Stomach (tissue), 9 donors: ENCODE results near the gene DEF6. TPM values are rescaled to one million over a fixed set of nuclear protein-coding genes. Genes with fewer than 3 reads are reported as not detected.

ENCODE experiments used
- DNase-seq, 2 donors: peaks; one replicate each; pipeline versions ENCODE4 v3.0.0 to v3.0.0-alpha.2; 2013 to 2019
- H3K27ac ChIP-seq, 5 donors: fragments of 200-600 bp in 4 of 5; sonication (generic) in 4 of 5; one replicate each; pipeline ENCODE4 v1.5.1; 2013 to 2019; ENCODE audit warnings: mild to moderate bottlenecking in 1 of 5, moderate library complexity in 1 of 5
- H3K27me3 ChIP-seq, 3 donors: fragments of 200-600 bp; sonication (generic); one replicate each; pipeline ENCODE4 v1.5.1; 2017 to 2019; ENCODE audit warnings: mixed run types in 1 of 3
- H3K36me3 ChIP-seq, 4 donors: fragments of 200-600 bp; sonication (generic); 1 replicate in 3 of 4; 2 replicates in 1 of 4; pipeline ENCODE4 v1.5.1; 2016 to 2019
- H3K4me1 ChIP-seq, 4 donors: fragments of 200-600 bp; sonication (generic); one replicate each; pipeline ENCODE4 v1.5.1; 2016 to 2019
- H3K4me3 ChIP-seq, 4 donors: fragments of 200-600 bp; sonication (generic) in 3 of 4; one replicate each; pipeline ENCODE4 v1.5.1; 2016 to 2019; ENCODE audit warnings: mild to moderate bottlenecking in 1 of 4
- H3K9me3 ChIP-seq, 4 donors: fragments of 200-600 bp; sonication (generic); one replicate each; pipeline ENCODE4 v1.5.1; 2016 to 2019
- CTCF ChIP-seq, 7 experiments: fragments of 450-650 bp in 4 of 7; fragments of 200-600 bp in 3 of 7; sonication (generic) in 3 of 7; IDR thresholded peaks; one replicate each; pipeline ENCODE4 v1.5.1; 2016 to 2019; ENCODE audit warnings: antibody characterized with exemption in 7 of 7, control low read depth in 2 of 7, mild to moderate bottlenecking in 1 of 7
- EP300 ChIP-seq: sonication (generic); formaldehyde crosslinking; IDR thresholded peaks from one replicate; pipeline ENCODE4 v1.6.1; 2017; ENCODE audit warnings: antibody characterized with exemption
- POLR2A ChIP-seq, 4 donors: fragments of 450-650 bp; IDR thresholded peaks; one replicate each; pipeline ENCODE4 v1.6.1; 2016; ENCODE audit warnings: antibody characterized with exemption in 4 of 4, control low read depth in 2 of 4, mild to moderate bottlenecking in 1 of 4, moderate library complexity in 1 of 4
- POLR2AphosphoS5 ChIP-seq, 3 donors: sonication (generic); formaldehyde crosslinking; IDR thresholded peaks; one replicate each; pipeline ENCODE4 v1.6.1; 2016; ENCODE audit warnings: antibody characterized with exemption in 3 of 3
- WGBS, 5 donors: extraction: QIAGEN DNeasy Blood & Tissue Kit in 3 of 5; methylation state at CpG; one replicate each; pipeline versions ENCODE4 v1.1.5 to v1.1.7; 2013 to 2018; 5-methylcytosine and 5-hydroxymethylcytosine counted together
- intact Hi-C: fragments of 100-400 bp; cut with DNase I; formaldehyde crosslinking; loops from one replicate; pipeline ENCODE4 v1.15.1; 2023; ENCODE audit warnings: low total_unique reads
- polyA plus RNA-seq, 3 donors: library from polyadenylated mRNA; stranded (reverse); fragments of 200-250 nt; gene quantifications; one replicate each; pipeline ENCODE4 v1.2.3, GENCODE V29; 2013
- total RNA-seq, 5 donors: library from RNA; depleted of rRNA; stranded (reverse); fragments of >200 nt; gene quantifications; one replicate each; pipeline versions ENCODE4 v1.1.0 to v1.2.3, GENCODE V29; 2014 to 2016
- donor health status: healthy with polysubstance abuse.
- donor health status: Bipolar disorder and iron deficiency.
- donor health status: healthy.

The DEF6 gene
- total and polyA plus RNA-seq, 8 donors = 4.9 to 35.3 (median 16.5) TPM

DNA sequence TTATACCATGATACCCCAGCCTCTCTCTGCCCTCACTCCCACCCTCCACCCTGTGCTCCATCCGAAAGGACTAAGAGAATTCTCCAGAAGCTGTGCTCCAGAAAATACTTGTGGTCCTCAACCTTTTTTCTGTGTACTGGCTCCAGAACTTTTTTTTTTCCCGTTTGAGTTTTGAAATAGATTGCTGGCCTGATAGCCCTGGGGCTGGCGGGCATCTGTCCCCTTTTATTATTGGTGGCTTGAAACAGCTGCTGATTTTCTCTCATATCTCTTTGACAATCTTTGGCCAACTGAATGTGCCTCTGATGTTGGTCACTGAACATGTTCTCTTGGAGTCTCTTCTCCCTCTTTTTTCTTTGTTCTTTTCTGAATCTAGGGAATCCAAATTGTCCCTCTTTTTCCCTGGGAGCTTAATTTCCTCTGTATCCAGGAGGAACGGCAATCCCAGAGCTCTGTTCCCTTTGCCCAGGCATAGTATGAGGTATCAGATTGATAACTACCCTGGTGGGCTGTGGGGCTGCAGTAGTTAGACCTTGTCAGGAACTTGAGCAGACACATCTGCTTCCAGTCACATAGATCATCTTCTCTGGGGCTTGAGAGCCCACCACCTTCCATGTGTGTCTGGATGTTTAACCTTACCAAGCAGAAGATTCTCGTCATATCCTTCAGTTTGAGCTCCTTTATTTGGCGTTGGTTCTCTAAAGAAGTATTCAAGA is 46.4 kb downstream of the DEF6 start:
- H3K9me3 ChIP-seq = no peaks in the 10 kb centered on the region
- H3K27me3 ChIP-seq = no peaks in the 10 kb centered on the region
- peak overlapping the region; percentile 71 to 91 (median 81) for H3K4me3 ChIP-seq
- TF ChIP-seq EP300 (no peak), CTCF (IDR thresholded peaks at IDR 0.05) (no peak), POLR2A (IDR thresholded peaks at IDR 0.05) (no peak), POLR2AphosphoS5 (IDR thresholded peaks at IDR 0.05) (no peak)
- WGBS, 5 donors = 65 to 68% (median 66%) methylated on average over 6 of the region's 6 CpGs
- peak overlapping the region; percentile 23 to 98 (median 93) for H3K27ac ChIP-seq
- H3K36me3 ChIP-seq = peaks cover 7 to 39% (median 31%) of the 10 kb centered on the region in 4 donors
- intact Hi-C loops = loop anchor here (5.0 kb wide), 1 partner anchor 108 kb away; the partner anchor contains the start of gene FANCE
- no peak for DNase-seq
- H3K4me1 ChIP-seq = peaks cover 8 to 52% (median 36%) of the 10 kb centered on the region in 4 donors

DNA sequence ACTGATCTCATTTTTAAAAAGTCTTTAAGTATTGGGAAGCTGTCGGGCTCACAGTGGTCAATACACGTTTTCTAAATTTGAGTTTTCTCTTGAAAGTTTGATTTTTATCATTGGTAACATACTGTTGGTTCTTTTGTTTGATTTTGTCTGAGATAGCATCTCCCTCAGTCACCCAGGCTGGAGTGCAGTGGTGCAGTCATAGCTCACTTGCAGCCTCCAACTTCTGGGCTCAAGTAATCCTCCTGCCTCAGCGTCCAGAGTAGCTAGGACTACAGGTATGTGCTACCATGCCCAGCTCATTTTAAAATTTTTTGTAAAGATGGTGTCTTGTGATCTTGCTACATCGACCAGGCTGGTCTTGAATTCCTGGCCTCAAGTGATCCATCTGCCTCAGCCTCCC is 53.8 kb downstream of the DEF6 start:
- Histone ChIP-seq H3K4me3 (no peak overlapping the region), H3K36me3 (peaks cover 27 to 91% (median 80%) of the 10 kb centered on the region in 4 donors), H3K9me3 (no peaks in the 10 kb centered on the region), H3K27ac (no peak overlapping the region), H3K27me3 (no peaks in the 10 kb centered on the region), H3K4me1 (peaks cover 0 to 21% (median 4%) of the 10 kb centered on the region in 4 donors)
- WGBS, 5 donors = 91 to 95% (median 94%) methylated on average over 4 of the region's 4 CpGs
- TF ChIP-seq CTCF (IDR thresholded peaks at IDR 0.05) = no peak
- no peak for TF ChIP-seq POLR2AphosphoS5 (IDR thresholded peaks at IDR 0.05)
- TF ChIP-seq POLR2A (IDR thresholded peaks at IDR 0.05) = no peak
- no peak for TF ChIP-seq EP300
- DNase-seq = no peak
- intact Hi-C loops = no loop called here

GRCh38 chr6:35352735-35353134 is 55.1 kb downstream of the DEF6 start:
- no peak overlapping the region for H3K4me3 ChIP-seq
- WGBS, 5 donors = 93 to 100% (median 100%) methylated on average over 2 of the region's 2 CpGs
- intact Hi-C loops = no loop called here
- TF ChIP-seq POLR2AphosphoS5 (IDR thresholded peaks at IDR 0.05) (no peak), EP300 (no peak), CTCF (IDR thresholded peaks at IDR 0.05) (no peak), POLR2A (IDR thresholded peaks at IDR 0.05) (no peak)
- no peaks in the 10 kb centered on the region for H3K27me3 ChIP-seq
- no peak for DNase-seq
- peaks cover 3 to 28% (median 4%) of the 10 kb centered on the region in 4 donors for H3K4me1 ChIP-seq
- no peaks in the 10 kb centered on the region for H3K9me3 ChIP-seq
- peaks cover 27 to 87% (median 75%) of the 10 kb centered on the region in 4 donors for H3K36me3 ChIP-seq
- H3K27ac ChIP-seq = no peak overlapping the region

DNA sequence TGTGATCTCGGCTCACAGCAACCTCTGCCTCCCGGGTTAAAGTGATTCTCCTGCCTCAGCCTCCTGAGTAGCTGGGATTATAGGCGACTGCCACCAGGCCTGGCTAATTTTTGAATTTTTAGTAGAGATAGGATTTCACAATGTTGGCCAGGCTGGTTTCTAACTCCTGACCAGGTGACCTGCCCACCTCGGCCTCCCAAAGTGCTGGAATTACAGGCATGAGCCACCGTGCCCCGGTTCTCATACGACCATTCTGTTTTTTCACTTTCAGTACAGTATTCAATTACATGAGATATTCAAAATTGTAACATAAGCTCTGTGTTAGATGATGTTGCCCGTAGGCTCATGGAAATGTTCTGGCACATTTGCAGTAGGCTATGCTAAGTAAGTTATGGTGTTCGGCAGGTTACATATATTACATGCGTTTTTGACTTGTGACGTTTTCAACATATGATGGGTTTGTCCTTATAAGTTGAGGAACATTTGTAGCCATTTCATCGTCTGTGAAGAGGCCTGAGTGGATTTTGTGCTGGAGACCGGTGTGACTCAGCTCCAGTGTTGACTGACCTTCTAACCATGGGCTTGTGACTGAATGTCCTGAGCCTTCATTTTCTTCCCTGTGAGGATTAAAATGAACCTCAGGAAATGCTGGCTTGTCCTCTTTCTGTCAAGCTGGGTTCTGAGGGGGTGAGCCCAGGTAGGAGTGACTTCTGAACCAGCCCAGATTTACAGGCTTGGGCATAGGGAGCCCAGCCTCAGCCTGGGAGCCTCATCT is 56.9 kb downstream of the DEF6 start:
- no peaks in the 10 kb centered on the region for H3K27me3 ChIP-seq
- no peak overlapping the region for H3K4me3 ChIP-seq
- TF ChIP-seq EP300 = no peak
- TF ChIP-seq CTCF (IDR thresholded peaks at IDR 0.05) = no peak
- no peak for TF ChIP-seq POLR2A (IDR thresholded peaks at IDR 0.05)
- TF ChIP-seq POLR2AphosphoS5 (IDR thresholded peaks at IDR 0.05) = no peak
- no peak overlapping the region for H3K27ac ChIP-seq
- 94 to 96% (median 96%) methylated on average over 13 of the region's 13 CpGs for WGBS, 5 donors
- DNase-seq = no peak
- H3K36me3 ChIP-seq = peaks cover 17 to 69% (median 57%) of the 10 kb centered on the region in 4 donors
- no peaks in the 10 kb centered on the region for H3K9me3 ChIP-seq
- intact Hi-C loops = no loop called here
- H3K4me1 ChIP-seq = peaks cover 12 to 38% (median 17%) of the 10 kb centered on the region in 4 donors
